Neural crest cell (in vitro differentiated cells): ENCODE data around the gene KRTAP3-2. TPM values are rescaled to one million over a fixed set of nuclear protein-coding genes. Genes with fewer than 3 reads are reported as not detected.

Experiments
- DNase-seq: peaks from one replicate; pipeline ENCODE4 v3.0.0; 2021; ENCODE audit warnings: low read depth, mixed read lengths, low spot score
- H3K27ac Mint-ChIP-seq: one replicate; pipeline ENCODE4 v1.8.0; 2021; ENCODE audit warnings: mild to moderate bottlenecking, mixed read lengths; ENCODE audit not compliant: unreplicated experiment
- H3K27me3 Mint-ChIP-seq: 2 replicates; pipeline ENCODE4 v1.8.0; 2021; ENCODE audit warnings: low read depth, mild to moderate bottlenecking, mixed read lengths
- H3K36me3 Mint-ChIP-seq: 2 replicates; pipeline ENCODE4 v1.8.0; 2021; ENCODE audit warnings: low read depth, mild to moderate bottlenecking, mixed read lengths
- H3K4me1 Mint-ChIP-seq: 2 replicates; pipeline ENCODE4 v1.8.0; 2021; ENCODE audit warnings: mixed read lengths
- H3K4me3 Mint-ChIP-seq: one replicate; pipeline ENCODE4 v1.8.0; 2021; ENCODE audit warnings: mild to moderate bottlenecking, mixed read lengths
- H3K9me3 Mint-ChIP-seq: 2 replicates; pipeline ENCODE4 v1.8.0; 2021; ENCODE audit warnings: mixed read lengths
- total RNA-seq: library from RNA; stranded (reverse); gene quantifications from 2 replicates; pipeline ENCODE4 v1.2.1, GENCODE V29; 2021
- TF ChIP-seq, protein P1 (sequence below): fragments of 200-600 bp; sonication (generic); conservative IDR thresholded peaks from 2 replicates; pipeline ENCODE4 v1.5.0; 2021; ENCODE audit warnings: antibody characterized with exemption, mild to moderate bottlenecking

Gene KRTAP3-2
- total RNA-seq, 1 donor from 2014 or later, result not detected

DNA sequence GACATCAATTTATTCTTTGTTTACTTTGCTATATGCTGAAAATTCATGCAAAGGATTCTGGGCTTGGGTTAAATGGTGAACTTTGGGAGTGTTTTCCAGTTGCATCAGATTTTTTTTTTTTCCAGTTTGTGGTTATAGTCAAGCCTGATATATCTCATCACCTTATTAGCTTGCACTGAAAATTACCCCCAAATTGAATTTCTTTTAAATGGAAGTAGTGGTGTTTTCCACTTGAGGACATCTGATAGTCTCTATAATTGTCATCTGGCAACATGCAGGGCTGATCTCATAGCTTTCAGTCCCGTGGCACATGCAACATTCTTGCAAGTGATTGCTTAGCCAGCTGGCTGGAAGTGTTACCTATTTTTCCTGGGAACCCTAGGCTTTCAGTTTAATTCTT is 13.9 kb upstream of the KRTAP3-2 start:
- Mint-ChIP-seq H3K27ac (no peak overlapping the region), H3K4me1 (peaks cover 5% of the 10 kb centered on the region), H3K36me3 (no peaks in the 10 kb centered on the region), H3K9me3 (no peaks in the 10 kb centered on the region), H3K4me3 (no peak overlapping the region), H3K27me3 (no peaks in the 10 kb centered on the region)
- DNase-seq, result no peak
- TF ChIP-seq, protein P1, sequence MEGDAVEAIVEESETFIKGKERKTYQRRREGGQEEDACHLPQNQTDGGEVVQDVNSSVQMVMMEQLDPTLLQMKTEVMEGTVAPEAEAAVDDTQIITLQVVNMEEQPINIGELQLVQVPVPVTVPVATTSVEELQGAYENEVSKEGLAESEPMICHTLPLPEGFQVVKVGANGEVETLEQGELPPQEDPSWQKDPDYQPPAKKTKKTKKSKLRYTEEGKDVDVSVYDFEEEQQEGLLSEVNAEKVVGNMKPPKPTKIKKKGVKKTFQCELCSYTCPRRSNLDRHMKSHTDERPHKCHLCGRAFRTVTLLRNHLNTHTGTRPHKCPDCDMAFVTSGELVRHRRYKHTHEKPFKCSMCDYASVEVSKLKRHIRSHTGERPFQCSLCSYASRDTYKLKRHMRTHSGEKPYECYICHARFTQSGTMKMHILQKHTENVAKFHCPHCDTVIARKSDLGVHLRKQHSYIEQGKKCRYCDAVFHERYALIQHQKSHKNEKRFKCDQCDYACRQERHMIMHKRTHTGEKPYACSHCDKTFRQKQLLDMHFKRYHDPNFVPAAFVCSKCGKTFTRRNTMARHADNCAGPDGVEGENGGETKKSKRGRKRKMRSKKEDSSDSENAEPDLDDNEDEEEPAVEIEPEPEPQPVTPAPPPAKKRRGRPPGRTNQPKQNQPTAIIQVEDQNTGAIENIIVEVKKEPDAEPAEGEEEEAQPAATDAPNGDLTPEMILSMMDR, result no peak

- TF ChIP-seq, protein P1, result no peak
- DNase-seq, result no peak
- Mint-ChIP-seq H3K4me1 (peaks cover 5% of the 10 kb centered on the region), H3K27ac (no peak overlapping the region), H3K9me3 (no peaks in the 10 kb centered on the region), H3K4me3 (no peak overlapping the region), H3K27me3 (no peaks in the 10 kb centered on the region), H3K36me3 (no peaks in the 10 kb centered on the region)
These were observed 13.5 kb upstream of the KRTAP3-2 start for GRCh38 chr17:41013181-41013580.

GRCh38 chr17:41012326-41013120 is 12.8 kb upstream of the KRTAP3-2 start:
- TF ChIP-seq, protein P1, result no peak
- Mint-ChIP-seq H3K4me1 (peaks cover 5% of the 10 kb centered on the region), H3K4me3 (no peak overlapping the region), H3K9me3 (no peaks in the 10 kb centered on the region), H3K36me3 (no peaks in the 10 kb centered on the region), H3K27me3 (no peaks in the 10 kb centered on the region), H3K27ac (no peak overlapping the region)
- no peak for DNase-seq

DNA sequence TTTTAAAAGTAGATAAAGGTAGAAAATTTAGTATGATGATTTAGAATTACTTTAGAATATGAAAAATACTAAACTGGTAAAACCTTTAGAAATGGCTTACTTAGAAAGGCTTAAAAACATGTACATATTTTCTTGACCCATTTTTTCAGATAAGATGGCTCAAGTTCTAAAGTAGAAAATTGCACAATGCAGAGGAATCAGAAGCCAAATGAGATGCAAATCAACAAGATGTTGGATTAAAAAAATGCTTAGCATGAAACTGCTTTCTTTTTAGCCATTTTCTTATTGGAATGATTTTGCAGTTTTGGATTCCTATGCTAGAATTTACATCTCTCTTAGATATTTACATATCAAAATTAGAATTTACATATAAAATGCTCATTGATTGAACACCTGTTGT is 10.7 kb upstream of the KRTAP3-2 start:
- no peak overlapping the region for H3K27ac Mint-ChIP-seq
- H3K4me1 Mint-ChIP-seq, result no peaks in the 10 kb centered on the region
- TF ChIP-seq, protein P1, result no peak

DNA sequence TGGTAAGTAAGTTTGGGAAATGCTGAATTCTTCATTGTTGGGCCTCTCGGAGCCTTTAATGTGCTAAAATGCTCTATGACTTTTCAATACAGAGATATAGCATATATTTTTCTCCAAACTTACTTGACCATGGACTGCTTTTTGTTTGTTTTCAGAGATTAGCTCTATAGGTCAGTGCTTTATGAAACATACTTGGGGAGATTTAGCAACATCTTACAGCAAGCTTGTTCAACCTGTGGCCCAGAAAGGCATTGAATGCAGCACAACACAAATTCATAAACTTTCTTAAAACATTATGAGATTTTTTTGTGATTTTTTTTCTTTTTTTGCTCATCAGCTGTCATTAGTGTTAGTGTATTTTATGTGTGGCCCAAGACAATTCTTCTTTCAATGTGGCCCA is 10.2 kb upstream of the KRTAP3-2 start:
- Mint-ChIP-seq H3K36me3 (no peaks in the 10 kb centered on the region), H3K9me3 (no peaks in the 10 kb centered on the region)
- TF ChIP-seq, protein P1, result no peak

More for the DNA sequence above, 10.7 kb upstream of the KRTAP3-2 start:
- no peaks in the 10 kb centered on the region for H3K27me3 Mint-ChIP-seq
- no peaks in the 10 kb centered on the region for H3K9me3 Mint-ChIP-seq
- no peak for DNase-seq
- no peaks in the 10 kb centered on the region for H3K36me3 Mint-ChIP-seq
- no peak overlapping the region for H3K4me3 Mint-ChIP-seq

More for the DNA sequence above, 10.2 kb upstream of the KRTAP3-2 start:
- H3K4me3 Mint-ChIP-seq, result no peak overlapping the region
- no peaks in the 10 kb centered on the region for H3K4me1 Mint-ChIP-seq
- DNase-seq, result no peak
- H3K27me3 Mint-ChIP-seq, result no peaks in the 10 kb centered on the region
- no peak overlapping the region for H3K27ac Mint-ChIP-seq
